ENCODE data around the gene CHKA. TPM values are rescaled to one million over a fixed set of nuclear protein-coding genes. Genes with fewer than 3 reads are reported as not detected.

CHKA gene
- total RNA-seq, 3 donors from 2014 or later, result 44.1 to 74.4 (median 58.5) TPM

- H3K4me3 ChIP-seq, result no peak overlapping the region
- peaks cover 20% of the 10 kb centered on the region for H3K4me1 ChIP-seq (ENCODE audit: low read depth)
- TF ChIP-seq CTCF (IDR thresholded peaks at IDR 0.05), result no peak
- ATAC-seq, result no peak
- DNase-seq, result peak in 2 of 3 donors; percentile 18 to 30
- intact Hi-C loops (cut with DNase I, micrococcal nuclease), result no loop called here
- no peaks in the 10 kb centered on the region for H3K36me3 ChIP-seq (ENCODE audit: low read depth)
- H3K9me3 ChIP-seq, result no peaks in the 10 kb centered on the region
These were observed 22.1 kb upstream of the CHKA start for GRCh38 chr11:68143310-68143689.

- H3K4me3 ChIP-seq, result no peak overlapping the region
- DNase-seq (peak in 2 of 3 donors; percentile 12 to 45), ATAC-seq (no peak)
- no peaks in the 10 kb centered on the region for H3K9me3 ChIP-seq
- intact Hi-C loops (cut with DNase I, micrococcal nuclease), result no loop called here
- peaks cover 24% of the 10 kb centered on the region for H3K4me1 ChIP-seq (ENCODE audit: low read depth)
- TF ChIP-seq CTCF (IDR thresholded peaks at IDR 0.05), result no peak
- H3K36me3 ChIP-seq (ENCODE audit: low read depth), result no peaks in the 10 kb centered on the region
These were observed 21.5 kb upstream of the CHKA start for GRCh38 chr11:68142441-68143309.

- ATAC-seq (no peak), DNase-seq (peak in 2 of 3 donors; percentile 22 to 53)
- intact Hi-C loops (cut with DNase I, micrococcal nuclease), result no loop called here
- no peak overlapping the region for H3K4me3 ChIP-seq
- H3K4me1 ChIP-seq (ENCODE audit: low read depth), result peaks cover 19% of the 10 kb centered on the region
- H3K9me3 ChIP-seq, result no peaks in the 10 kb centered on the region
- no peaks in the 10 kb centered on the region for H3K36me3 ChIP-seq (ENCODE audit: low read depth)
- no peak for TF ChIP-seq CTCF (IDR thresholded peaks at IDR 0.05)
These were observed 20.8 kb upstream of the CHKA start for GRCh38 chr11:68142028-68142412.

- DNase-seq, result no peak
- Histone ChIP-seq H3K36me3 (ENCODE audit: low read depth) (no peaks in the 10 kb centered on the region), H3K9me3 (no peaks in the 10 kb centered on the region), H3K4me3 (no peak overlapping the region), H3K4me1 (ENCODE audit: low read depth) (peaks cover 14% of the 10 kb centered on the region)
- ATAC-seq, result no peak
- TF ChIP-seq CTCF (IDR thresholded peaks at IDR 0.05), result no peak
- intact Hi-C loops (cut with DNase I, micrococcal nuclease), result no loop called here
These were observed 20.2 kb upstream of the CHKA start for GRCh38 chr11:68141246-68142027.

GRCh38 chr11:68140496-68141245, 19.5 kb upstream of the CHKA start:
- TF ChIP-seq CTCF (IDR thresholded peaks at IDR 0.05), result no peak
- intact Hi-C loops (cut with DNase I, micrococcal nuclease), result no loop called here
- H3K4me3 ChIP-seq, result no peak overlapping the region
- ATAC-seq (no peak), DNase-seq (peak in 2 of 3 donors; percentile 15 to 57)
- H3K36me3 ChIP-seq (ENCODE audit: low read depth), result no peaks in the 10 kb centered on the region
- H3K4me1 ChIP-seq (ENCODE audit: low read depth), result peaks cover 7% of the 10 kb centered on the region
- H3K9me3 ChIP-seq, result no peaks in the 10 kb centered on the region

Data from mucosa of descending colon (tissue), 3 donors.